Hepatocyte (in vitro differentiated cells): ENCODE results near the gene POLR3K.

ENCODE experiments used
- CTCF ChIP-seq: fragments of 200-600 bp; sonication (generic); IDR thresholded peaks from 2 replicates; pipeline ENCODE4 v1.5.1; 2016; ENCODE audit warnings: antibody characterized with exemption, mild to moderate bottlenecking; ENCODE audit not compliant: poor library complexity
- EZH2 ChIP-seq: fragments of 200-600 bp; sonication (generic); IDR thresholded peaks from 2 replicates; pipeline ENCODE4 v1.6.1; 2016; ENCODE audit warnings: antibody characterized with exemption, mild to moderate bottlenecking, borderline replicate concordance
- EZH2phosphoT487 ChIP-seq: fragments of 200-600 bp; sonication (generic); IDR thresholded peaks from one replicate; pipeline ENCODE4 v1.6.1; 2018; ENCODE audit warnings: antibody characterized with exemption, mild to moderate bottlenecking, low read depth, moderate library complexity; ENCODE audit not compliant: unreplicated experiment, severe bottlenecking

- no peak for TF ChIP-seq CTCF
- no peak for TF ChIP-seq EZH2
- TF ChIP-seq EZH2phosphoT487 = no peak
These were observed 23.3 kb upstream of the POLR3K start for GRCh38 chr16:76535-77272.
